RPMI8226 (cell line): ENCODE measurements around the gene SOWAHB.

Source experiments
- DNase-seq: peaks from one replicate; pipeline ENCODE4 v3.0.0-alpha.2; 2015

SOWAHB gene

GRCh38 chr4:76897536-76898384 is at the start of gene SOWAHB:
Gene SOWAHB, minus strand, starts transcription at chr4:76898144. Its CDS starts 295 bp downstream, at chr4:76897849.
- DNase-seq, result no peak

DNA sequence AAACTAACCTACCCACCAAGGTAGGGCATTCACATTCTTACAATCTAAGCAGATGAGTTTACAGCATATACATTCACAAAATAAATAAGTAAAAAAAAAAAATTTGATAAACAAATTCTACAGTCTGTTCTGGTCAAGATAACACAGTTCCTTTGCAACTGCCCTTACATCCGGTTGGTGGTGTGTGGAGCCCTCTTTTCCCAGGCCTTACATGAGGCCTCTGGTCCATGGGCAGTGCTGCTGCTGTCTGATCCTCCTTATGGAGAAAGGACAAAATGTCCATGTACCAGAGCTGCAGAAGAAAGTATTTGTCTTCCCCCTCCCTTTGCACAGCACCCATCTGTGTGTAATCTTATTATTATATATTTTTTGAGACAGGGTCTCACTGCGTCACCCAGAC is 49.4 kb upstream of the SOWAHB start:
- DNase-seq, result no peak

GRCh38 chr4:76943790-76944189 is 45.8 kb upstream of the SOWAHB start:
- DNase-seq, result no peak

GRCh38 chr4:76943129-76943620 is 45.2 kb upstream of the SOWAHB start:
- DNase-seq, result no peak

- no peak for DNase-seq
Measured at GRCh38 chr4:76939184-76939583, 41.2 kb upstream of the SOWAHB start.

DNA sequence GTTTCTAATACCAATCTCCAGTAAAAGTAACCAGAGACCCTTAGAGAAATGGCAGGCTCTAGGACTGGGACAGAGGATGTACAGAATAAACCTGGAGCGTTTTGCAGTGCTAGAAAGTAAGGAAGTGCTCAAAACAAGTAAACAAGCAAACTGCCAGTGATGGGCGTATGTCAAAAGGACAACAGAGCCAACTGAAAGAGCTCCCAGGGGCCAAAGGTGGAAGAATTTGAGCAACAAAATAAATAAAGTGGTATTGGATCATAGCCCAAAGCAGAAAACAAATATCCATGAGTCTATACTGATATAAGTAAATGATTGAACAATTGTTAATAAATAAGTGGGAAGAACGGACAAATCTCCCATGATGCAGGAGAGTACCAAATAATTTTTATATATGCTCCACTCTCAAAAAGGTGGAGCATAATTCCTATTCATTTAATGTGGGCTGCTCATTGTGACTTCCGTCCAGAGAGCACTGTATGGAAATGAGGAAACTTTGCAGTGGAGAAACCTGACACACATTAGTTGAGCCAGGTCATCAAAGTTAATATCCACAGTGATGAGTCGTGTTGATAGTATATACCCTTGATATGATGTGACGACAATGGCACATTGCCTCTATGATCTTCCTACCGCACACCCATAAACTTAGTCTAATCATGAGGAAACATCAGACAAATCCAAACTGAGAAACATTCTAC is 33.8 kb upstream of the SOWAHB start:
- no peak for DNase-seq

DNA sequence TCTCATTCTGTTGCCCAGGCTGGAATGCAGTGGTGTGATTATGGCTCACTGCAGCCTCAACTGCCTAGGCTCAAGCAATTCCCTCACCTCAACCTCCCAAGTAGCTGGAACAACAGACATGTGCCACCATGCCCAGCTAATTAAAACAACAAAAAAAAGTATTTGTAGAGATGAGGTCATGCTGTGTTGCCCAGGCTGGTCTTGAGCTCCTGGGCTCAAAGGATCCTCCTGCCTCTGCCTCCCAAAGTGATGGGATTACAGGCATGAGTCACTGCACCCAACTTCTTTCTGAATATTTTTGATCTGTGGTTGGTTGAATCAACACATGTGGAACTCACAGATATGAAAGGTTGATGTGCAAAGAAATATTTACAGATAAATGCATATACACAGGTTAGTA is 33.1 kb upstream of the SOWAHB start:
- no peak for DNase-seq

- DNase-seq, result no peak
Measured at GRCh38 chr4:76930685-76931084, 32.7 kb upstream of the SOWAHB start.

GRCh38 chr4:76926841-76927240 is 28.9 kb upstream of the SOWAHB start:
- no peak for DNase-seq

DNA sequence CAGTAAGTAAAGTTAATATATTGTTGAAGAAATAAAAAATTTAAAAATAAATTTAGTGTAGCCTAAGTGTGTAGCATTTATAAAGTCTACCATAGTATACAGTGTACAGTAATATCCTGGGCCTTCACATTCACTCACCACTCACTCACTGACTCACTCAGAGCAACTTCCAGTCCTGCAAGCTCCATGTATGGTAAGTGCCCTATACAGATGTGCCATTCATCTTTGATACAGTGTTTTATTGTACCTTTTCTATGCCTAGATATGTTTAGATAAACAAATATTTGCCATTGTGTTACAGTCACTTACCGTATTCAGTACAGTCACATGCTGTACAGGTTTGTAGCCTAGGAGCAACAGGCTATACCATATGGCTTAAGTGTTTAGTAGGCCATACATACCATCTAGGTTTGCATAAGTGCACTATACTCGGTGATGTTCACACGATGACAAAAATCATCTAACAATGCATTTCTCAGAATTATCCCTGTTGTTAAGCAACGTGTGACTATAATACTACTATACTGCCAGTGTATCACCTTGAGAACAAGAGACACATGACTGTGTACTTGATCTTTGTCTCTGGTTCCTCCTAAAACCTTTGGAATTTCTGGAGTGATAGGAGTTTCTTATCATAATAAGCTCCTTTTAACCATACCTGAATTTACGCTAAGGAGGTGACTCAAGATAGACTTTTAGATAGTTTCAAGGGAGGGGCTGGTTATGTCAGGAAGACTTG is 25.8 kb upstream of the SOWAHB start:
- DNase-seq, result no peak

GRCh38 chr4:76920715-76921114 is 22.8 kb upstream of the SOWAHB start:
- no peak for DNase-seq

DNA sequence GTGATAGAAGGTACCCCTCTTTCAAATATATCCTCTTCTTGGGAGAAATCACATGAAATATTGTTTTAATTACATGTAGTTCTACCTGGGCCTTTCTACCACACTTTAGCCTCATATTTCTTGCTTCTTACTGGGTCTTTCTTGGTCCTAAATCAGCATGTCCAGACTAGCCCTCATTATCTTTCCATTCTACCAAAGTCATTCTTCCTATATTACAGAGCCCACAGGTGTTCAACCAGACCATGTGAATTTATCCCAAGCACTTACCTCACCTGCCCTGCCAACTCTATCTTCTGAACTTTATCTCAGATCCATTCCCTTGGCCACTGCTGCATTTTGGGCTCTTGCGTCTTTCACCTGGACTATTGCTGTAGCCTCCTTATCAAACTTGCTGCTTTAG is 11.8 kb upstream of the SOWAHB start:
- DNase-seq, result no peak

DNA sequence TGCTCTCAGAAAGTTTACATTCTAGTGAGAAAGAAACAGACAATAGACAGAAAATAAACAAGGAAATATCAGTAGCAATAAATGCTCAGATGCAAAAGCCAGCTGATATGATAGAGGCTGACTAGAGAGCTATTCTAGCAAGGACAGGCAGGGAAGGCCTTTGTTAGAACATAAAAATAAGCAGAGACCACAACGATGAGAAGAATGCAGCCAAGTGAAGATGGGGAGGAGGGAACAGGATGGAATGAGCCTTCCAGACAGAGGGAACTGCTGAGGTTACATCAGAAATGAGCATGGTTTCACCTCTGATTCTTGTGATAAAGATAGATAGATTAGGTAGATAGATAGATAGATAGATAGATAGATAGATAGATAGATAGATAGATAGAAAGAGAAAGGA is 7.6 kb upstream of the SOWAHB start:
- no peak for DNase-seq

- no peak for DNase-seq
Measured at GRCh38 chr4:76904646-76905190, 6.8 kb upstream of the SOWAHB start.

GRCh38 chr4:76902233-76902890 is 4.4 kb upstream of the SOWAHB start:
- DNase-seq, result no peak

DNA sequence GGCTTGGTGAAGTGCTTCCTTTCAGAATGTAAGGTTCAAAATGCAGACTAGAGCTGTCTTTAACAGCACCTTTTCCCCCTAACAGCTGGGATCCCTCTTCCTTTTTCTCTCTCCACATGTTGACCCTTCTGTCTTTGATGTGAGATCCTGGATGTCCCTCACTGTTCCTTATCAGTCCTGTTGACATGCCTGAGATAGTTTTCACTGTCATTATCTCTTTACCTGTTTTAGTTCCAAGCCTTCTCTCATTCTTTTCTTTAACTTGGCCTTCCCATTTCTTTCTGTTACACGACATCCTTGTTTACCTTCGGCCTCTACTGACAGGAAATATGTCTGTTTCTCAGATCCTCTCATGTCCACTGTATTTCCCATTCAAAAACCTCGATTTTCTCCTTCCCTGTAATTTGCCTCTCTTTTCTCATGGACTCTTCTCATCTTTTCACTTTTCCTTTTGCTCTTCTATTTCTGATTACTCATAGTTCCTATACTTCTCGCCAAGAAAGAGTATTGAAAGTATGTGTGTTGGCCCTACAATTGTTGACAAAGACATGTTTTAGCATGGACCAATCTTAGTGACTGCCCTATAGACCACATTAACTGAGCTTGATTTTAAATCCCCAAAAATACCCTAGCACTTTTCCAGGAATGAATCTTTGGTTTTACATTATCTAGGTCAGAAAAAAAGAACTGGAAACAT is 1.2 kb upstream of the SOWAHB start:
- no peak for DNase-seq

DNA sequence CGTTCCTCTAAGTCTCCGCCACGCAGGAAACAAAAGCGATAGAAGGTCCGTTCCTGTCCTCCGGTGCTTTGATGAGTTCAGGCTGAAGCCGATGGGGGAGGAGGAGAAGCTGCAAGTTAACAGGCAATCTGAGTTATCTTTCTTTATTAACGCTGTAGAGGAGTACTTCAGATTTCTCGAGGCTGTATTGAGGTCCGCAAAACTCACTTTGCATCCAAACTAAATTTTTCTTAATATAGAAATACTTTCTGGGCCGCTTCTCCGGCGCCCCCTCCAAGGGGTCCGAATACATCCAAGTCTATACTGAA is 395 bp upstream of the SOWAHB start:
- no peak for DNase-seq

- DNase-seq, result no peak
Measured at GRCh38 chr4:76896614-76897535, 1.1 kb downstream of the SOWAHB start.

DNA sequence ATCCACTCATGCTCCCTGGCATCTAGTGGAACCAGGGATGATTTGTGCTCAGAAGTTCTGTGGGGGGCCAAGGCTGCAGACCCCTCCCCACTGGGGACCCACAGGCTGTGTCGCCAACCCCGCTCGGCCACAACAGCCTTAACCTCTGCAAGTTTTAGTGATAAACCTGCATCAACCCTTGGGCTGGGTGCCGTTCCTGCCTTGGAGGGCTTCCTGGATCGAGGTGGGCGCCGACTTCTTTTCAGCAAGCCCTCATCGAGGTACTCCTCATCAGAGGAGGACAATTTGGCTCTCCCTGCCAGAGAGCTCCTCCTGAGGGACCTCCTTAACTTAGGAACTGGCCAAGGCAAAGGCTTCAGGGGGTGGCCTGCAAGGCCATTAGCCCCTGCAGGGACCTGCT is 1.9 kb downstream of the SOWAHB start:
- no peak for DNase-seq

- no peak for DNase-seq
Measured at GRCh38 chr4:76895619-76896018, 2.3 kb downstream of the SOWAHB start.
